Measurements from ENCODE around the gene ZNF217. TPM values are rescaled to one million over a fixed set of nuclear protein-coding genes. Genes with fewer than 3 reads are reported as not detected.
A peak's percentile ranks its signal among the peaks of the same experiment; 100 is the strongest.

Gene ZNF217
- total and polyA plus RNA-seq, 9 of the 15 experiments (the other 6 are each of a cell fraction or from before 2014, with no cell fraction given), result 3.0 to 41.8 (median 16.8) TPM

GRCh38 chr20:53622247-53623133 is 28.9 kb upstream of the ZNF217 start (continued):
- TF ChIP-seq NFIX (CRISPR knock-in tag; IDR thresholded peaks at IDR 0.05; ENCODE audit: low read depth), result no peak
- TF ChIP-seq ZNF583 (CRISPR knock-in tag; IDR thresholded peaks at IDR 0.05), result 0 out of 2 replicates have a peak, but pooled peaks have one; percentile 35
- TF ChIP-seq NFXL1 (CRISPR knock-in tag; IDR thresholded peaks at IDR 0.05), result 0 out of 2 replicates have a peak, but pooled peaks have one; percentile 31
- TF ChIP-seq MECOM (CRISPR knock-in tag; IDR thresholded peaks at IDR 0.05), result no peak
- TF ChIP-seq TEAD4 (IDR thresholded peaks at IDR 0.05; ENCODE audit: low read length), result no peak
- no peak for TF ChIP-seq TEAD4 (CRISPR knock-in tag; IDR thresholded peaks at IDR 0.05; ENCODE audit: borderline replicate concordance)
- no peak for TF ChIP-seq GMEB1 (CRISPR knock-in tag; IDR thresholded peaks at IDR 0.05)
- no peak for TF ChIP-seq ZNF655 (CRISPR knock-in tag; IDR thresholded peaks at IDR 0.05)
- no peak; the same call in 1 of the 2 replicates for TF ChIP-seq DMBX1 (CRISPR knock-in tag; IDR thresholded peaks at IDR 0.05; ENCODE audit: borderline replicate concordance)
- no peak for TF ChIP-seq YBX1 (IDR thresholded peaks at IDR 0.05)
- TF ChIP-seq HNRNPK (IDR thresholded peaks at IDR 0.05; ENCODE audit: low read depth, low read length, poor library complexity, severe bottlenecking), result no peak
- TF ChIP-seq LEF1 (IDR thresholded peaks at IDR 0.05), result no peak
- TF ChIP-seq ZNF316 (IDR thresholded peaks at IDR 0.05), result no peak
- TF ChIP-seq ZBTB49 (CRISPR knock-in tag; IDR thresholded peaks at IDR 0.05; ENCODE audit: borderline replicate concordance), result no peak
- TF ChIP-seq PCBP2 (IDR thresholded peaks at IDR 0.05; ENCODE audit: low read depth, low read length, poor library complexity, severe bottlenecking), result no peak
- TF ChIP-seq ZNF77 (CRISPR knock-in tag; IDR thresholded peaks at IDR 0.05), result no peak
- TF ChIP-seq RB1 (IDR thresholded peaks at IDR 0.05; ENCODE audit: low read depth), result no peak
- no peak for TF ChIP-seq BDP1 (IDR thresholded peaks at IDR 0.05; ENCODE audit: insufficient read depth, insufficient read length)
- no peak for TF ChIP-seq ZNF146 (CRISPR knock-in tag; IDR thresholded peaks at IDR 0.05; ENCODE audit: unreplicated experiment)
- TF ChIP-seq SREBF2 (CRISPR knock-in tag; IDR thresholded peaks at IDR 0.05), result no peak
- no peak for TF ChIP-seq PTBP1 (IDR thresholded peaks at IDR 0.05; ENCODE audit: low read depth, low read length)
- no peak for TF ChIP-seq ZBTB12 (CRISPR knock-in tag; IDR thresholded peaks at IDR 0.05)
